Peyer's patch (tissue), 4 donors: ENCODE results near the gene KDM3A. TPM values are rescaled to one million over a fixed set of nuclear protein-coding genes. Genes with fewer than 3 reads are reported as not detected.

Source experiments
- DNase-seq, 3 donors: peaks; one replicate each; pipeline ENCODE4 v3.0.0-alpha.2; 2017 to 2019
- H3K27ac ChIP-seq, 4 donors: fragments of 200-600 bp; sonication (generic); one replicate each; pipeline ENCODE4 v1.5.1; 2016 to 2019
- H3K27me3 ChIP-seq, 2 donors: fragments of 200-600 bp; sonication (generic); one replicate each; pipeline ENCODE4 v1.5.1; 2019
- H3K36me3 ChIP-seq, 3 donors: fragments of 200-600 bp; sonication (generic); one replicate each; pipeline ENCODE4 v1.5.1; 2016 to 2019
- H3K4me1 ChIP-seq, 4 donors: fragments of 200-600 bp; sonication (generic); one replicate each; pipeline ENCODE4 v1.5.1; 2016 to 2019
- H3K4me3 ChIP-seq, 4 donors: fragments of 200-600 bp; sonication (generic); 1 replicate in 3 of 4; 2 replicates in 1 of 4; pipeline ENCODE4 v1.5.1; 2016 to 2019; ENCODE audit warnings: mild to moderate bottlenecking in 1 of 4
- H3K9me3 ChIP-seq, 4 donors: fragments of 200-600 bp; sonication (generic); one replicate each; pipeline ENCODE4 v1.5.1; 2016 to 2019; ENCODE audit warnings: mild to moderate bottlenecking in 1 of 4
- POLR2A ChIP-seq, 2 donors: fragments of 450-650 bp; IDR thresholded peaks; one replicate each; pipeline ENCODE4 v1.5.1; 2017; ENCODE audit warnings: antibody characterized with exemption in 2 of 2, mild to moderate bottlenecking in 2 of 2, moderate library complexity in 2 of 2
- total RNA-seq, 4 donors: library from RNA; depleted of rRNA; stranded (reverse); fragments of >200 nt; gene quantifications; one replicate each; pipeline ENCODE4 v1.1.0, GENCODE V29; 2016
- TF ChIP-seq, protein P1 (sequence below), 6 experiments: fragments of 450-650 bp in 4 of 6; fragments of 200-600 bp in 2 of 6; sonication (generic) in 1 of 6; IDR thresholded peaks; one replicate each; pipeline ENCODE4 v1.5.1; 2017 to 2019; ENCODE audit warnings: antibody characterized with exemption in 6 of 6, mild to moderate bottlenecking in 3 of 6, moderate library complexity in 1 of 6

Gene KDM3A
- total RNA-seq, 4 donors from 2014 or later, result 42.9 to 93.1 (median 61.1) TPM

DNA sequence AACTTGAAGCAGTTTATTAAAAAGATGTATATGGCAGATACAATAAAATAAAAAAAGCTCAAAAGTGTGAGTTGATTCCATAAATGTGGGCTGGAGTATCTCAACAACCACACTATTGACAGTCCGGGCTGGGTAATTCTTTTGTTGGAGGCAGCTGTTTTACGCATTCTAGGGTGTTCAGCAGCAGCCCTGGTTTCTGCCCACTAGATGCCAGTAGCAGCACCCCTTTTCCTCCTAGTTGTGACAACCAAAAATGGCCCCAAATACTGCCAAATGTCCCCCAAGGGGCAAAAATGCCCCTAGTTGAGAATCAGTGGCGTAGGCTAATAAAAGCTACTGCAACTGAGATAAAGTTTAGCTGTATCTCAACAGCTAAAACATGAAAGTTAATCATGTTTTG lies 77.3 kb downstream of the KDM3A start:
- Histone ChIP-seq H3K27ac (no peak overlapping the region), H3K4me1 (no peaks in the 10 kb centered on the region), H3K27me3 (no peaks in the 10 kb centered on the region), H3K4me3 (no peak overlapping the region), H3K36me3 (no peaks in the 10 kb centered on the region), H3K9me3 (no peaks in the 10 kb centered on the region)
- TF ChIP-seq, protein P1, sequence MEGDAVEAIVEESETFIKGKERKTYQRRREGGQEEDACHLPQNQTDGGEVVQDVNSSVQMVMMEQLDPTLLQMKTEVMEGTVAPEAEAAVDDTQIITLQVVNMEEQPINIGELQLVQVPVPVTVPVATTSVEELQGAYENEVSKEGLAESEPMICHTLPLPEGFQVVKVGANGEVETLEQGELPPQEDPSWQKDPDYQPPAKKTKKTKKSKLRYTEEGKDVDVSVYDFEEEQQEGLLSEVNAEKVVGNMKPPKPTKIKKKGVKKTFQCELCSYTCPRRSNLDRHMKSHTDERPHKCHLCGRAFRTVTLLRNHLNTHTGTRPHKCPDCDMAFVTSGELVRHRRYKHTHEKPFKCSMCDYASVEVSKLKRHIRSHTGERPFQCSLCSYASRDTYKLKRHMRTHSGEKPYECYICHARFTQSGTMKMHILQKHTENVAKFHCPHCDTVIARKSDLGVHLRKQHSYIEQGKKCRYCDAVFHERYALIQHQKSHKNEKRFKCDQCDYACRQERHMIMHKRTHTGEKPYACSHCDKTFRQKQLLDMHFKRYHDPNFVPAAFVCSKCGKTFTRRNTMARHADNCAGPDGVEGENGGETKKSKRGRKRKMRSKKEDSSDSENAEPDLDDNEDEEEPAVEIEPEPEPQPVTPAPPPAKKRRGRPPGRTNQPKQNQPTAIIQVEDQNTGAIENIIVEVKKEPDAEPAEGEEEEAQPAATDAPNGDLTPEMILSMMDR (IDR thresholded peaks at IDR 0.05), result peak in 4 of 6 experiments; percentile 22 to 57 (median 40)
- TF ChIP-seq POLR2A (IDR thresholded peaks at IDR 0.05), result no peak
- DNase-seq, result no peak

DNA sequence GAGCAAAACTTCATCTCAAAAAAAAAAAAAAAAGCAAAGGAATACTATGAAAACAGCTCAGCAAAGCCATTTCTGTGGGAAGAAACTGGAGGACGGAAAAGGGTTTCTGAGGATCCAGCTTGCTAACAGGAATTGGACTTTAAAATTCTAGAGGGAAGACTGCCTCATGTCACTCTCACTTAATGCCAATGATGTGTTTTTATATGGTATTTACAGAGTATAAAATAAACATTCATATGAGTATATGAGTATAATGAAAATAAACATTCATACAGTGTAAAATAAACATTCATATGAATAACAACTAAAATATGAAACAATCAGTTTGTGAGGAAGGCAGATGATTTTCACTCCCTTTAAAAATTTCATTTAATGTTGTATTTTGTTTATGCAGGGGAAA lies 78.2 kb downstream of the KDM3A start:
- no peak for DNase-seq
- H3K27me3 ChIP-seq, result no peaks in the 10 kb centered on the region
- no peaks in the 10 kb centered on the region for H3K9me3 ChIP-seq
- no peak overlapping the region for H3K4me3 ChIP-seq
- H3K27ac ChIP-seq, result no peak overlapping the region
- no peak for TF ChIP-seq POLR2A (IDR thresholded peaks at IDR 0.05)
- TF ChIP-seq, protein P1 (IDR thresholded peaks at IDR 0.05), result no peak
- no peaks in the 10 kb centered on the region for H3K4me1 ChIP-seq
- H3K36me3 ChIP-seq, result no peaks in the 10 kb centered on the region

GRCh38 chr2:86520153-86520552 lies 79.0 kb downstream of the KDM3A start:
- DNase-seq, result no peak
- Histone ChIP-seq H3K27ac (no peak overlapping the region), H3K4me1 (no peaks in the 10 kb centered on the region), H3K4me3 (no peak overlapping the region), H3K36me3 (no peaks in the 10 kb centered on the region), H3K9me3 (no peaks in the 10 kb centered on the region), H3K27me3 (no peaks in the 10 kb centered on the region)
- TF ChIP-seq POLR2A (IDR thresholded peaks at IDR 0.05), result no peak
- TF ChIP-seq, protein P1 (IDR thresholded peaks at IDR 0.05), result no peak

GRCh38 chr2:86521922-86522321 lies 80.8 kb downstream of the KDM3A start:
- no peak overlapping the region for H3K27ac ChIP-seq
- no peaks in the 10 kb centered on the region for H3K4me1 ChIP-seq
- no peak for DNase-seq
- no peak overlapping the region for H3K4me3 ChIP-seq
- peaks cover 0 to 4% (median 0%) of the 10 kb centered on the region in 3 donors for H3K36me3 ChIP-seq
- no peaks in the 10 kb centered on the region for H3K9me3 ChIP-seq
- H3K27me3 ChIP-seq, result no peaks in the 10 kb centered on the region
- TF ChIP-seq POLR2A (IDR thresholded peaks at IDR 0.05), result no peak
- TF ChIP-seq, protein P1 (IDR thresholded peaks at IDR 0.05), result no peak

- H3K36me3 ChIP-seq, result peaks cover 0 to 6% (median 0%) of the 10 kb centered on the region in 3 donors
- no peak for TF ChIP-seq POLR2A (IDR thresholded peaks at IDR 0.05)
- TF ChIP-seq, protein P1 (IDR thresholded peaks at IDR 0.05), result no peak
- H3K4me1 ChIP-seq, result no peaks in the 10 kb centered on the region
- no peak overlapping the region for H3K4me3 ChIP-seq
- no peak overlapping the region for H3K27ac ChIP-seq
- no peaks in the 10 kb centered on the region for H3K9me3 ChIP-seq
- H3K27me3 ChIP-seq, result no peaks in the 10 kb centered on the region
- no peak for DNase-seq
Measured at GRCh38 chr2:86522711-86523110, 81.5 kb downstream of the KDM3A start.

DNA sequence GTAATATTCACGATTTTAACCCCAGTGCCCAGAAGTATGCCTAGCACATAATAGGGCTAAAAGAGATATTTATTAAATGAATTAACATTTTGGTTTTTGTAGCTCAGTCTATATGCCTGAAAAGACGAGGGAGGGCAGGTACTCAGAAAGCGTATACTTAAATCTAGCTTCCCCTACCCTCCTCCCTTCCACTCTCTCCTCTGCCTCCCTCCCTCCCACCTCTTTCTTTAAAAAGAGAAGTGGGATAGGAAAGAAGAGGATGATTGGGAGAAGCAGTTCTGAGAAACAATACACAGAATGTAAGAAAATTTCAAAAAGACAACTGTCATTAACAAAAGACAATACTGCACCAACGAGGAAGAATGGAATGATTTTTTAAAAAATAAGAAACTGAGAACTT lies 82.3 kb downstream of the KDM3A start:
- Histone ChIP-seq H3K36me3 (peaks cover 0 to 12% (median 0%) of the 10 kb centered on the region in 3 donors), H3K27me3 (no peaks in the 10 kb centered on the region), H3K9me3 (no peaks in the 10 kb centered on the region), H3K4me3 (no peak overlapping the region), H3K4me1 (no peaks in the 10 kb centered on the region), H3K27ac (no peak overlapping the region)
- TF ChIP-seq POLR2A (IDR thresholded peaks at IDR 0.05), result no peak
- TF ChIP-seq, protein P1 (IDR thresholded peaks at IDR 0.05), result no peak
- no peak for DNase-seq
